ENCODE measurements around the gene USP48.
"Not testable (repeated sequence)": the region's sequence is repeated elsewhere in the genome, so short reads cannot be mapped to it uniquely, and the experiment has no call there.

USP48 gene

GRCh38 chr1:21782349-21782867 lies 541 bp downstream of the USP48 start:
- DNase-seq (ENCODE audit: extremely low read depth, low read depth): no peak
- TF ChIP-seq CTCF (IDR thresholded peaks at IDR 0.05; ENCODE audit: low read depth, low read length, missing control alignments): peak; percentile 12
- H3K4me3 ChIP-seq (replicated peaks; ENCODE audit: low read depth, low read length): peak overlapping the region; percentile 70

- peak overlapping the region; percentile 70 for H3K4me3 ChIP-seq (replicated peaks; ENCODE audit: low read depth, low read length)
- no peak for TF ChIP-seq CTCF (IDR thresholded peaks at IDR 0.05; ENCODE audit: low read depth, low read length, missing control alignments)
- DNase-seq (ENCODE audit: extremely low read depth, low read depth): no peak
Observed at GRCh38 chr1:21781815-21782348, 1.1 kb downstream of the USP48 start.

- no peak for TF ChIP-seq CTCF (IDR thresholded peaks at IDR 0.05; ENCODE audit: low read depth, low read length, missing control alignments)
- DNase-seq (ENCODE audit: extremely low read depth, low read depth): no peak
- H3K4me3 ChIP-seq (replicated peaks; ENCODE audit: low read depth, low read length): no peak overlapping the region
Observed at GRCh38 chr1:21779613-21780521, 3.1 kb downstream of the USP48 start.

GRCh38 chr1:21778405-21778727 lies 4.6 kb downstream of the USP48 start:
- DNase-seq (ENCODE audit: extremely low read depth, low read depth): no peak
- TF ChIP-seq CTCF (IDR thresholded peaks at IDR 0.05; ENCODE audit: low read depth, low read length, missing control alignments): no peak
- no peak overlapping the region for H3K4me3 ChIP-seq (replicated peaks; ENCODE audit: low read depth, low read length)

GRCh38 chr1:21776925-21777324 lies 6.0 kb downstream of the USP48 start:
- H3K4me3 ChIP-seq (replicated peaks; ENCODE audit: low read depth, low read length); DNase-seq (ENCODE audit: extremely low read depth, low read depth): not testable (repeated sequence)

- H3K4me3 ChIP-seq (replicated peaks; ENCODE audit: low read depth, low read length): no peak overlapping the region
- DNase-seq (ENCODE audit: extremely low read depth, low read depth): no peak
- TF ChIP-seq CTCF (IDR thresholded peaks at IDR 0.05; ENCODE audit: low read depth, low read length, missing control alignments): no peak
Observed at GRCh38 chr1:21775985-21776562, 6.9 kb downstream of the USP48 start.

- no peak for TF ChIP-seq CTCF (IDR thresholded peaks at IDR 0.05; ENCODE audit: low read depth, low read length, missing control alignments)
- no peak for DNase-seq (ENCODE audit: extremely low read depth, low read depth)
- H3K4me3 ChIP-seq (replicated peaks; ENCODE audit: low read depth, low read length): no peak overlapping the region
Observed at GRCh38 chr1:21775550-21775914, 7.4 kb downstream of the USP48 start.
